MM.1S (cell line): ENCODE measurements around the gene RIPOR2.

Experiments
- EZH2phosphoT487 ChIP-seq: fragments of 300-600 bp; sonication (generic); IDR thresholded peaks from 2 replicates; pipeline ENCODE4 v1.6.1; 2018; ENCODE audit warnings: antibody characterized with exemption, low read length
- TF ChIP-seq, protein P1 (sequence below): fragments of 300-600 bp; sonication (generic); IDR thresholded peaks from 2 replicates; pipeline ENCODE4 v1.5.1; 2016; ENCODE audit warnings: antibody characterized with exemption, low read length, mixed read lengths

DNA sequence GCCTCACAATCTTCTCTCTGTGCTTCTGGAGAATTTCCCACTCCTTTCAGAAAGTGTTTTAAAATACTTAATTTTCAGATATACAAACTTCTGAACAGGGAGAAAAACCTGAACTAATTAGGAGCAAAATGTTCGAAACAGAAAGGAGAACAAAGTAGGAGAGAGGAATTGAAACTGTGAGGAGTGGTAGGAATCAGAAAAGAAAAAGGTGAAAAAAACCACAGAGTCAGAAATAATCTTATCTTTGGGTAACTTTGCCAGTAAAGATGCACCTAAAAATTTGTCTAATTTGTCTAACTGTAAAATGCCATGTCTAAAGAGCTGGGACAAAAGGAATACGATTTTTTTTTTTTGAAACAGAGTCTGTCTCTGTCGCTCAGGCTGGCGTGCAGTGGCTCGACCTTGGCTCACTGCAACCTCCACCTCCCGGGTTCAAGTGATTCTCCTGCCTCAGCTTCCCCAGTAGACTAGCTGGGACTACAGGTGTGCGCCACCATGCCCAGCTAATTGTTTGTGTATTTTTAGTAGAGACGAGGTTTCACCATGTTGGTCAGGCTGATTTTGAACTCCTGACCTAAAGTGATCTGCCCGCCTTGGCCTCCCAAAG is 4.7 kb upstream of the RIPOR2 start:
- no peak for TF ChIP-seq EZH2phosphoT487
- TF ChIP-seq, protein P1, sequence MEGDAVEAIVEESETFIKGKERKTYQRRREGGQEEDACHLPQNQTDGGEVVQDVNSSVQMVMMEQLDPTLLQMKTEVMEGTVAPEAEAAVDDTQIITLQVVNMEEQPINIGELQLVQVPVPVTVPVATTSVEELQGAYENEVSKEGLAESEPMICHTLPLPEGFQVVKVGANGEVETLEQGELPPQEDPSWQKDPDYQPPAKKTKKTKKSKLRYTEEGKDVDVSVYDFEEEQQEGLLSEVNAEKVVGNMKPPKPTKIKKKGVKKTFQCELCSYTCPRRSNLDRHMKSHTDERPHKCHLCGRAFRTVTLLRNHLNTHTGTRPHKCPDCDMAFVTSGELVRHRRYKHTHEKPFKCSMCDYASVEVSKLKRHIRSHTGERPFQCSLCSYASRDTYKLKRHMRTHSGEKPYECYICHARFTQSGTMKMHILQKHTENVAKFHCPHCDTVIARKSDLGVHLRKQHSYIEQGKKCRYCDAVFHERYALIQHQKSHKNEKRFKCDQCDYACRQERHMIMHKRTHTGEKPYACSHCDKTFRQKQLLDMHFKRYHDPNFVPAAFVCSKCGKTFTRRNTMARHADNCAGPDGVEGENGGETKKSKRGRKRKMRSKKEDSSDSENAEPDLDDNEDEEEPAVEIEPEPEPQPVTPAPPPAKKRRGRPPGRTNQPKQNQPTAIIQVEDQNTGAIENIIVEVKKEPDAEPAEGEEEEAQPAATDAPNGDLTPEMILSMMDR, result no peak
